Adrenal gland (tissue), 12 donors: Measurements from ENCODE around the gene FREM2. TPM values are rescaled to one million over a fixed set of nuclear protein-coding genes. Genes with fewer than 3 reads are reported as not detected.

Experiments
- DNase-seq, 7 donors: peaks; one replicate each; pipeline ENCODE4 v3.0.0-alpha.2; 2019 to 2020
- H3K27ac ChIP-seq, 5 donors: fragments of 200-600 bp; sonication (generic) in 4 of 5; 1 replicate in 3 of 5; 2 replicates in 2 of 5; pipeline versions ENCODE4 v1.5.1 to v1.8.0; 2016 to 2020; ENCODE audit warnings: mild to moderate bottlenecking in 1 of 5
- H3K27me3 ChIP-seq: fragments of 200-600 bp; 2 replicates; pipeline ENCODE4 v1.8.0; 2021
- H3K36me3 ChIP-seq, 2 donors: fragments of 200-600 bp; replicated peaks in 1 of 2; 1 replicate in 1 of 2; 2 replicates in 1 of 2; pipeline versions ENCODE4 v1.5.1 to v1.8.0; 2018 to 2022
- H3K4me1 ChIP-seq, 2 donors: fragments of 200-600 bp; replicated peaks in 1 of 2; 1 replicate in 1 of 2; 2 replicates in 1 of 2; pipeline versions ENCODE4 v1.5.1 to v1.8.0; 2018 to 2021
- H3K4me3 ChIP-seq, 4 donors: fragments of 200-600 bp; sonication (generic) in 3 of 4; one replicate each; pipeline ENCODE4 v1.5.1; 2016 to 2018
- H3K9me3 ChIP-seq, 3 donors: fragments of 200-600 bp; sonication (generic) in 1 of 3; replicated peaks in 1 of 3; 1 replicate in 2 of 3; 2 replicates in 1 of 3; pipeline versions ENCODE4 v1.5.1 to v1.8.0; 2016 to 2021
- CTCF ChIP-seq, 6 experiments: fragments of 450-650 bp in 4 of 6; fragments of 200-600 bp in 2 of 6; sonication (generic) in 1 of 6; IDR thresholded peaks; 1 replicate in 5 of 6; 2 replicates in 1 of 6; pipeline versions ENCODE4 v1.5.1 to v1.8.0; 2016 to 2021; ENCODE audit warnings: antibody characterized with exemption in 6 of 6, mild to moderate bottlenecking in 2 of 6, moderate library complexity in 1 of 6
- POLR2A ChIP-seq, 2 donors: fragments of 450-650 bp; IDR thresholded peaks; one replicate each; pipeline ENCODE4 v1.6.1; 2017; ENCODE audit warnings: antibody characterized with exemption in 2 of 2, mild to moderate bottlenecking in 2 of 2, moderate library complexity in 1 of 2
- WGBS, 4 donors: extraction: QIAGEN DNeasy Blood & Tissue Kit in 2 of 4; methylation state at CpG; one replicate each; pipeline versions ENCODE4 v1.1.5 to v1.1.7; 2013 to 2017; 5-methylcytosine and 5-hydroxymethylcytosine counted together
- intact Hi-C, 2 donors: fragments of 100-400 bp; cut with DNase I; formaldehyde crosslinking; loops; one replicate each; pipeline versions ENCODE4 v1.14.1 to v1.15.0; 2022 to 2023
- polyA plus RNA-seq, 3 donors: library from polyadenylated mRNA; stranded (reverse); fragments of 200-250 nt in 2 of 3; fragments of 350-450 nt in 1 of 3; fragmentation: Illumina TruSeq in 1 of 3; extraction: RNeasy Lipid Tissue Mini Kit (QIAGEN cat#74804) in 1 of 3; gene quantifications; one replicate each; pipeline ENCODE4 v1.2.3, GENCODE V29; 2013 to 2014
- total RNA-seq, 9 donors: library from RNA; depleted of rRNA in 4 of 9; stranded (reverse); fragments of >200 nt in 4 of 9; fragments of 120-200 nt in 1 of 9; fragmentation: NEBNext Ultra II Directional in 1 of 9; extraction: Animal tissue kit (Norgen Biotek cat#: 25700) in 1 of 9; gene quantifications; one replicate each; pipeline versions ENCODE4 v1.1.0 to v1.2.4, GENCODE V29; 2013 to 2023
- donor health status: healthy with polysubstance abuse.
- donor health status: Bipolar disorder and iron deficiency.
- donor health status: DM: yes; HTN: yes; CAD: no.
- donor health status: DM: no; HTN: no; CAD: no.
- donor health status: DM: no; HTN: no; CAD: no.
- donor health status: DM: yes; HTN: yes; CAD: no.

Gene FREM2
- total and polyA plus RNA-seq, 12 donors, result 0.10 to 414 (median 0.58) TPM

DNA sequence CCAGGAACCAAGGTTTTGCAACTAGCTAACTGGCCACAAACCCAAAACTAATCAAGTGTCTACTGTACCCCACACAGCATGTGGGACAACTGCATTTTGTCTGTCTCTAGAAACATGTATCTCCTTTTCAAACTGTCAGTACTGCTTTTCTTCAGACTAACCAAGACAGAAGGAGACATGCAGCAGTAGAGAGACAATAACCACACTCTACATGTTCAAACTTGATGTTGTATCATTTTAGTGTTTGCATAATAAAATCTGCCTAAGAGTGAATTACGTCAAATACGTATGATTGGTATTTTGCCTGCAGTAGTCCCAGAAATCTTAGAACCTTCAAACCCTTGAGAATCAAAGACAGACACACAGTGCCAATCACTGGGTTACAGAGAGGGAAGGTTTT is 22.0 kb upstream of the FREM2 start:
- H3K4me1 ChIP-seq, result peaks cover 3 to 19% of the 10 kb centered on the region in 2 donors
- no peak overlapping the region for H3K4me3 ChIP-seq
- no peaks in the 10 kb centered on the region for H3K36me3 ChIP-seq
- WGBS, 4 donors, result 83 to 93% (median 90%) methylated on average over 2 of the region's 2 CpGs
- H3K9me3 ChIP-seq, result no peaks in the 10 kb centered on the region
- H3K27me3 ChIP-seq, result no peaks in the 10 kb centered on the region
- no peak for DNase-seq
- intact Hi-C loops, result no loop called here
- H3K27ac ChIP-seq, result no peak overlapping the region
- TF ChIP-seq CTCF (IDR thresholded peaks at IDR 0.05), result no peak
- TF ChIP-seq POLR2A (IDR thresholded peaks at IDR 0.05), result no peak

- H3K4me1 ChIP-seq, result peaks cover 0 to 2% of the 10 kb centered on the region in 2 donors
- intact Hi-C loops, result no loop called here
- 77 to 86% (median 83%) methylated on average over 6 of the region's 6 CpGs for WGBS, 4 donors
- no peak for TF ChIP-seq POLR2A (IDR thresholded peaks at IDR 0.05)
- TF ChIP-seq CTCF (IDR thresholded peaks at IDR 0.05), result no peak
- no peaks in the 10 kb centered on the region for H3K36me3 ChIP-seq
- no peak for DNase-seq
- H3K9me3 ChIP-seq, result no peaks in the 10 kb centered on the region
- H3K27me3 ChIP-seq, result no peaks in the 10 kb centered on the region
- no peak overlapping the region for H3K4me3 ChIP-seq
- H3K27ac ChIP-seq, result no peak overlapping the region
Measured at GRCh38 chr13:38667526-38668109, 19.3 kb upstream of the FREM2 start.

- intact Hi-C loops, result no loop called here
- Histone ChIP-seq H3K4me1 (no peaks in the 10 kb centered on the region), H3K36me3 (no peaks in the 10 kb centered on the region), H3K27me3 (no peaks in the 10 kb centered on the region), H3K9me3 (no peaks in the 10 kb centered on the region), H3K27ac (no peak overlapping the region), H3K4me3 (no peak overlapping the region)
- TF ChIP-seq POLR2A (IDR thresholded peaks at IDR 0.05) (no peak), CTCF (IDR thresholded peaks at IDR 0.05) (no peak)
- WGBS, 4 donors, result 69 to 73% (median 72%) methylated on average over 6 of the region's 6 CpGs
- DNase-seq, result no peak
Measured at GRCh38 chr13:38669234-38669964, 17.5 kb upstream of the FREM2 start.

DNA sequence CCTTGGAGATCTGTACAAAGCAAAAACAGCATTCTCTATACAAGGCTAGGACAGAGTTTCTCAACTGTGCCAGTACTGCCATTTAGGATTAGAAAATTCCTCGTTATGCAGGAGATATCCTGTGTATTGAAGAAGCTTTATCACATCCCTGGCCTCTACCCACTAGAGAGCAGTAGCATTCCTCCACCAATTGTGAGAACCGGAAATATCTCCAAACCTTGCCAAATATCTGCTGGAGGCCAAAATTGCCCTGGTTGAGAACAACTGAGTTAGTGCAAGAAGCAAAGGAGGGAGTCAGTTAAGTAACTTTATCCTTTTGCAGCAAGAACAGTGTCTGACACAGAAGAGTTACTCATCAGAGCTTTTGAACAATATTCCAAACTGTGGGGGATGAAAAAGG is 16.2 kb upstream of the FREM2 start:
- no peaks in the 10 kb centered on the region for H3K9me3 ChIP-seq
- H3K27me3 ChIP-seq, result no peaks in the 10 kb centered on the region
- no peaks in the 10 kb centered on the region for H3K4me1 ChIP-seq
- no peak for DNase-seq
- intact Hi-C loops, result no loop called here
- no peak overlapping the region for H3K27ac ChIP-seq
- H3K36me3 ChIP-seq, result no peaks in the 10 kb centered on the region
- WGBS, 4 donors, result 40 to 56% (median 44%) methylated on average over 2 of the region's 2 CpGs
- TF ChIP-seq CTCF (IDR thresholded peaks at IDR 0.05) (no peak), POLR2A (IDR thresholded peaks at IDR 0.05) (no peak)
- H3K4me3 ChIP-seq, result no peak overlapping the region
